Chondrocyte (in vitro differentiated cells): ENCODE measurements around the gene TMEM132A. TPM values are rescaled to one million over a fixed set of nuclear protein-coding genes. Genes with fewer than 3 reads are reported as not detected.

Experiments
- DNase-seq: peaks from one replicate; pipeline ENCODE4 v3.0.0; 2021; ENCODE audit warnings: mixed read lengths, low spot score
- H3K27ac Mint-ChIP-seq: one replicate; pipeline ENCODE4 v1.8.0; 2021; ENCODE audit warnings: mild to moderate bottlenecking, moderate library complexity, mixed read lengths; ENCODE audit not compliant: unreplicated experiment
- H3K27me3 Mint-ChIP-seq: 2 replicates; pipeline ENCODE4 v1.8.0; 2021; ENCODE audit warnings: low read depth, mixed read lengths
- H3K36me3 Mint-ChIP-seq: 2 replicates; pipeline ENCODE4 v1.8.0; 2021; ENCODE audit warnings: low read depth, mixed read lengths
- H3K4me1 Mint-ChIP-seq: 2 replicates; pipeline ENCODE4 v1.8.0; 2021; ENCODE audit warnings: low read depth, mild to moderate bottlenecking, mixed read lengths
- H3K4me3 Mint-ChIP-seq: one replicate; pipeline ENCODE4 v1.8.0; 2021; ENCODE audit warnings: mild to moderate bottlenecking, moderate library complexity, mixed read lengths; ENCODE audit not compliant: unreplicated experiment
- H3K9me3 Mint-ChIP-seq: 2 replicates; pipeline ENCODE4 v1.8.0; 2021; ENCODE audit warnings: low read depth, mixed read lengths
- CTCF ChIP-seq: fragments of 200-600 bp; sonication (generic); IDR thresholded peaks from 2 replicates; pipeline ENCODE4 v1.5.0; 2021; ENCODE audit warnings: antibody characterized with exemption, mild to moderate bottlenecking, moderate library complexity
- total RNA-seq: library from RNA; stranded (reverse); gene quantifications from 3 replicates; pipeline ENCODE4 v1.2.1, GENCODE V29; 2021

TMEM132A gene
- total RNA-seq, 1 donor from 2014 or later, result 69.8 TPM

- Mint-ChIP-seq H3K4me1 (peaks cover 3% of the 10 kb centered on the region), H3K27ac (no peak overlapping the region), H3K4me3 (no peak overlapping the region), H3K9me3 (no peaks in the 10 kb centered on the region), H3K27me3 (no peaks in the 10 kb centered on the region), H3K36me3 (peaks cover 4% of the 10 kb centered on the region)
- DNase-seq, result no peak
- TF ChIP-seq CTCF, result no peak
These were observed 14.2 kb downstream of the TMEM132A start for GRCh38 chr11:60938500-60938899.

- Mint-ChIP-seq H3K4me1 (peaks cover 3% of the 10 kb centered on the region), H3K36me3 (no peaks in the 10 kb centered on the region), H3K27ac (no peak overlapping the region), H3K4me3 (no peak overlapping the region), H3K27me3 (no peaks in the 10 kb centered on the region), H3K9me3 (no peaks in the 10 kb centered on the region)
- no peak for TF ChIP-seq CTCF
- no peak for DNase-seq
These were observed 15.0 kb downstream of the TMEM132A start for GRCh38 chr11:60939301-60939700.

- no peaks in the 10 kb centered on the region for H3K9me3 Mint-ChIP-seq
- no peak for DNase-seq
- TF ChIP-seq CTCF, result no peak
- H3K36me3 Mint-ChIP-seq, result no peaks in the 10 kb centered on the region
- H3K4me3 Mint-ChIP-seq, result no peak overlapping the region
- H3K27me3 Mint-ChIP-seq, result no peaks in the 10 kb centered on the region
- H3K4me1 Mint-ChIP-seq, result peaks cover 3% of the 10 kb centered on the region
- no peak overlapping the region for H3K27ac Mint-ChIP-seq
These were observed 15.6 kb downstream of the TMEM132A start for GRCh38 chr11:60939855-60940254.

GRCh38 chr11:60941371-60942119 is 17.3 kb downstream of the TMEM132A start:
- no peak for DNase-seq
- no peak overlapping the region for H3K4me3 Mint-ChIP-seq
- H3K36me3 Mint-ChIP-seq, result no peaks in the 10 kb centered on the region
- peaks cover 3% of the 10 kb centered on the region for H3K27me3 Mint-ChIP-seq
- H3K4me1 Mint-ChIP-seq, result peaks cover 3% of the 10 kb centered on the region
- H3K27ac Mint-ChIP-seq, result no peak overlapping the region
- H3K9me3 Mint-ChIP-seq, result no peaks in the 10 kb centered on the region
- TF ChIP-seq CTCF, result no peak

GRCh38 chr11:60942219-60942618 is 18.0 kb downstream of the TMEM132A start:
- Mint-ChIP-seq H3K27me3 (peaks cover 3% of the 10 kb centered on the region), H3K27ac (no peak overlapping the region), H3K9me3 (no peaks in the 10 kb centered on the region), H3K4me1 (peaks cover 3% of the 10 kb centered on the region), H3K36me3 (no peaks in the 10 kb centered on the region), H3K4me3 (no peak overlapping the region)
- TF ChIP-seq CTCF, result no peak
- no peak for DNase-seq
